Muscle of arm (tissue), 12 donors: Measurements from ENCODE around the gene ZNF526. TPM values are rescaled to one million over a fixed set of nuclear protein-coding genes. Genes with fewer than 3 reads are reported as not detected.

Source experiments
- DNase-seq: peaks from one replicate; pipeline ENCODE4 v3.0.0-alpha.2; 2013
- polyA plus RNA-seq, 12 donors: library from polyadenylated mRNA; unstranded; fragments of 120-200 nt; gene quantifications; one replicate each; pipeline ENCODE4 v1.2.1, GENCODE V29; 2013; ENCODE audit not compliant: insufficient read length in 12 of 12

ZNF526 gene
- polyA plus RNA-seq, 12 donors: 4.5 to 8.4 (median 6.8) TPM; not detected in 1

DNA sequence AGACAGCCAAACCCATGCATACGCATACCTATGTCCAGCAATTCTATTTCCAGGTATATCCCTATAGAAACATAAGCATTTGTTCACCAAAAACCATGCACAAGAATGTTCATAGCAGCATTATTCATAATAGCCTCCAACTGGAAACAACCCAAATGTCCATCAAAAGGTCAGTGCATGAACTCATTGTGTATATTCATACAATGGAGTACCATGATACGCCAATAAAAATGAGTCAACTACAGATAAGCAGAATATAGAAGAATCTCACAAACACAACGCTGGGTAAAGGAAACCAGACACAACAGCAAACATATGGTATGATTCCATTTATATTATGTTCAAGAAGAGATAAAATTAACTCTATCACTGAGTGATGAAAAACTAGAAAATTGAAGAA lies 26.4 kb upstream of the ZNF526 start:
- DNase-seq: no peak

DNA sequence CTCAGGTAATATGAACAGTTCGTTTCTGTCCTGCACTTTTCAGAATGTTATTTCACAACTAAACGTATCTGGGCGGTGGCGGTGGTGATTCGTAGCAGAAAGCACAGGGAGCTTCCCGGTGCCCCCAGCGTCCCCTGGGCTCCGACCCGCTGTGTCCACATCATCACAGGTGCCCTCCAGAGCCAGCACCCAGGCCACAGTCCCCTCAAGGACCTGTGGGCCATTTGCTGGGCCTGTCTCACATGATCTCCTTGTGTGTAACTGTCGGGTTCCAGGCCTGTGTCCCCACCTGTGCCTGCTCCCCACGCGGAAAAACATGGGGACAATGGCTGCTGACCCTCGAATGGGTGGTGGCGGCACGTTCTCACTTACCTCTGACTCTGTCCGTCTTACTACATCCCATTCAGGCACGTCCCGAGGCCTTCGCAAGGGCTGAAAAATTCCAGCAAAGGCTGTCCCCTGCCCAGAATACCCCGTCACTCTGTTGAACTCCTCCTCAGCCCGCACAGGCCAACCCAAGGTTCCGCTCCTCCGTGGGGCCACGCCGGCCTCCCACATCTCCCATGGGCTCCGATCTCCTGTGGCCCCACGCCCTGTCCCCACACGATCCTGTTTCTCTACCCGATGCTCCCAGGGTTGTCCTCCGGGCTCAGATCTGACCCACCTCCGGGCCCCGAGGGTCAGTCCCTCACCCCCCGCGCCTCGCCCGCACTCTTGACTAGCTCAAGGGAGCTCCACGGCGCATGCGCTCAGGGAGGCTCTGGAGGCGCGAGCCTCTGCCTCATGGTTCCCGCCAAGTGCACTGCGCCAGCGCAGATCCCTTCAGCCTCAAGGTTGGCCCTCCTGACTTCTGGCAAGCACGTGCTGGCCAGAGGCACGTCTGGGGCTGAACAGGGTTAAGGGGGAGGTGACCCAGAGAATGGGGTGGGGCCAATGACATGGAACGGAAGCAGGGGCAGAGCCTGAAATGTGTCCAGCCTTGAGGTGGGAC lies 23.8 kb upstream of the ZNF526 start:
- DNase-seq: no peak

DNA sequence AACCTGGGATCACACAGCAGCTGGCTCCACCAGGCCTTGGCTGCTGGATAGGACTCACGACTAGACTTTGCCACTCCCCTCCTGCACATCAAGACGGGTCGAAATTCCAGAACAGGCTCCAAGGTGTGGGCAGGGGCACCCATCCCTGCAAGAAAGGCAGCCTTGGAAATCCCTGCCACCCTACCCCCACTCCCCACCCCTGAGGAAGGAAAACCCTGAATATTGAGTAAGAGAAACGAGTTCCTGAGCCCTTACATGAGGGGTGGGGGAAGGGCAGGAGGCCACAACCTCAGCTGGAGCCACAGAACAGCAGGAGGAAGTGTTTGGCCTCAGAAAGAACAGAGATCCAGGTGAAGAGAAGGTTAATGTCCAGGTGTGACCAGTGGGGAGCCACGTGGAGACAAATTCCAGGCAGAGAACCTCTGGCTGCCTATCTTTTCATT lies 22.7 kb upstream of the ZNF526 start:
- no peak for DNase-seq

DNA sequence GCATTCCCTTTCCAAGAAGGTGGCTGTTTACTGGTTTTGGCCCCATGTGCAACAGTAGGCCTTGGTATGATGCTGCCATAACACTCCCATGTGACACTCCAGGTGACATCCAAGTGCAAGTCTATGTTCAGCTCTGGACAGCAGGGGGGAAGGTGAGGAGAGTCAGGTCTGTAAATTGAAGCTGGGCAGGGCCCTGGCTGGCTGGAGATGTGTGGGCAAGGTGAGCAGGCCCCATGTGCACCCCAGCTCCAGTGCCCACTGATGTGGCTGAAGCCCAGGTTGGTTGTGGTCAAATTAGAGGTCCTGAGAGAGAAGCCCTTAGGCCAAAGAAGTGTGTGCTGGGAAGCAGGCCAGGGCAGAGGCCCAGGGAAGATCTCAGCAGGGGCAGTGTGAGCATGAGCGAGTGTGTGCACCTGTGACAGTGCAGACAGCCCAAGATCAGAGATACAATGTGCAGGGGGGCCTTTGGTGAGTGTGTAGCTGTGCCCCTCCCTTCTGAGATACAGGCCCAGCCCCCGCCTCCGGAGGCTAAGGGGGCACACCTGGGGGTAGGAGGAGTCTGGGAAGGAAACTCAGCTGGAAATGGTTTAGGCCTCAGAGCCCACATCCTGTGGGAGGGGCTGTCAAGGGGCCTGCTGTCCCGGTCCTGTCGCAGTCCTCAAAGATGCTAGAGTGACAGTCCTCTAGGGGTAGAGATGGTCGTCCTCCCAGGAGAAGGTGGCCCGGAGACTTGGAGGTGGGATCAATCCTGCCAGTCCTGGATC lies 21.3 kb upstream of the ZNF526 start:
- DNase-seq: no peak

DNA sequence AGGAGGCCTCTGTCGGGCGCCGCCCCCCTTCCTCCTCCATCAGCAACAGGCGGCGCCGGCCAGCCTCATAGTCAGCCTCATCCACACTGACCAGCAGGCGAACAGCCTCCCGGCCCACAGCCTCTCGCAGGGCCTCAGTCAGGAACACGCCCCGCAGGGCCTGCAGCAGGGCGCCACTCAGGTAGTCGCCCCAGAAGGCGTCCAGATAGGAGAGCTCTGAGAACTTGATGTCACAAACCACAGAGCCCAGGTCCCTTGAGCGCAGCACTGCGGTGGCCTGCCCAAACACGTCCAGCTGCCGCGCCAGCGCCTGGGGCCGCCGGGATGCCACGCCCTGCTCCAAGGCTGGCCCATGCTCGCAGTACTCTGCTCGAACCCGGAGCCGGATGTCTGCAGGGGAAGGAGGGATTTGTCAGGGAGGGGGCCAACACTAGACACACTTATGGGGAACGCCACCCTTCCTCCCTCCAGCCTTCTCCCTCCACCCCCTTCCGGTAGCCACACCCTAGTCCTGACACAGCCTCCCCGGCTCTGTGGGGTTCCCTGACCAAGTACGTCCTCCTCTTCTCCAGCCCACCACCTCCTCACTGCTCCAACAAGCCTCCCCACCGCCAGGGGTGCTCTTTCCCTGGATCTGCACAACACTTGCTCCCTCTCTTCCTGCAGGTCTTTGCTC lies 20.5 kb upstream of the ZNF526 start:
- DNase-seq: no peak

DNA sequence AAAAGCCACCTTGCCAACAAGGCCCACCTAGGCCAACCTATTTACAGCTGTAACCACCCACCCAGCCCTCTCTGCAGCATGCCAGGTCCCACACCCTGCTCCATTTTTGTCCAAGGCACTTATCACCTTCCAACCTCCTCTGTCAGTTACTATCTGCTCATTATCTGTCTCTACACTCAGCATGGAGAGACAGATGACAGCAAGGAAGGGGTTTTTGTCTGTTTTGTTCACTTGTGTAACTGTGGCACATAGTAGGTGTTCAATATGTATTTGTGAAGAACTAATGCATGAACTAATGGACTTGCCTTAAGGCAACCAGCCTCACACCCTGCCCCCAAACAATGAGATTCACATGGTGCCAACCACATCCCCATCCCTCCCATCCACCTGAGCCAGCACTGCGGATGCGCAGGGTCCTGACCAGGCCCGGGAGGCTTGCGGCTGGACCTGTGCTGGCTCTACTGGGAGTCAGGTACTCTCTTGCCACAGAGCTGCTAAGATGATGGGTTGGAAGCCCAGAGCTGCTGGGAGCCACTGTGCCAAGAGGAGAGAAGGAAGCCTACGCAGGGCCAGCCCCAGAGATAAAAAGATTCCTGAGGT lies 19.9 kb upstream of the ZNF526 start:
- no peak for DNase-seq

DNA sequence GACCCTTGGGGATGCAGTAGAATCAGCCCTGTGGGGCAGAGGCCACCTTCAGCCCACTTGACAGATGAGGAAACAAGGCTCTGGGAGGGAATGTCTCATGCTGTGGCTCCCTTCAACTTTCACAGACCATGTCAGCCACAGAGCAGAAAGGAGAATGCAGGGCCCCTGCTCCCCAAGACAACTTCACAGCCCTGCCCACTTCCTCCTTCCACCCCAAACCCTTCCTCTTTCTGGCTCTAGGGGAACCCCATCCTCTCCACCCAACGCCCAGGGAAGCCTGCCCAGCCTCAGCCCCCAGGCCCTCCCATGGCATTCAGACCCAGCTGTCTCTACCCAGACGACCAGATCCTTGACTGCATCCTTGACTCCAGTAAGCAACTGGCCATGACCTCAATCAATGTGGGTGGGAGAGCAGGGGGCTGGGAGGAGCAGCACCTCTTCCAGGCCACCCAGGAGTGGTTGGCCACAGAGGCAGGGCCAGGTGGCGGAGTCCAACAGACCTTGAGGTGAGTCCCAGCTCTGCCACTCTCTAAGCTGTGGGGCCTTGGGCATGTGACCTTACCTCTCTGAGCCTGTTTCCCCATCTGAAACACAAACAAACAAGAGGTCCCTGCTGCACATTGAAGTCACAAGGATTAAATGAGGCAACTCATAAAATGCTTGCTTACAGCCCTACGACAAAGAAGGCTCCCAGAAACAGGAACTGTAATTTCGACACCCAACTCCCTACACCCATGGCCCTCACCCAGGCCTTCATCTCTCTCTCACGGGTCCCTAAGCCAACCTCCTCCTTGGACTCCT lies 18.4 kb upstream of the ZNF526 start:
- DNase-seq: no peak

DNA sequence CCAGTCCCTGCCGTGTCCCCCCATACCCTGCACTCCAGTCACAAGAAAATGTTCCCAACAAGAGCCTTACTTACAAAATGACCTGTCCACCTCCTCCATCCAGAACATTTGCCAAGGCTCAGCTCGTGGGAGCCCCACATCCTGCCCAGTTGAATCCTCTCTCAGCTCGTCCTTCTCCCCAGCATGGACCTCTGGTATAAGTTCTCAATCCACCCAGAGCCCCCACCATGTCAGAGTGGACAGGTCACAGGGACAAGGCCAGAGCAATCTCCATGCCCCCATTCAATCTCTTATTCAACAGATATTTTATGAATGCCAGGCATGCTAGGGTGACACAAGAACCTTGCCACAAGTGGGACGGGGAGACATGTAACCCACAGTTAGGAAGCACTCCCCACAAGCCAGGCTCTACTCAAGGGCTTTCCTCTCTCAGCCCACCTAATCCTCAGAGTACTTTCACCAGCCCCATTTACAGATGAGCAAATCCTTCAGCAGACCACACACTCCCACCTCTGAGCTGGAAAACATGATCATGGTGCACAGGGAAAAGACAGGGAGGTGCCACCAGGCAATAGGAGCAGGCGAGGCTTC lies 17.7 kb upstream of the ZNF526 start:
- DNase-seq: no peak

DNA sequence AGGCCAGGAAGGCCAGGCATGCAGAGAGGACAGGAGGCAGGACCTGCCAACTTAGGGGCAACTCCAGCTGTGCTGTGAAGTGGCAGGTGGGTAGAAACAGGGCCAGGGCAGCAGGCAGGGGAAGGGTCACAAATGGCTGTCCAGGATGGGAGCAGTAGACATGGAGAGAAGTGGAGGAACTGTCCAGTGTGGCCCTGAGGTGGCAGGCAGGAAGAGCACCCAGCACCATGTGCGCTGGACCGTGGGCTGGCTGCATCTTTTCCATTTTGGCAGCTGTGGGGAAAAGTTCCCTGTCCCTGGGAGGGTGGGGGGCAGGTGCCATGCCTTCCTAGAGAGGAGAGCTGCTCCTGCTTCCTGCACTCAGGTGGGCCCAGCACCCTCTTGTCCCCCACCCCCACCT lies 16.4 kb upstream of the ZNF526 start:
- DNase-seq: no peak

DNA sequence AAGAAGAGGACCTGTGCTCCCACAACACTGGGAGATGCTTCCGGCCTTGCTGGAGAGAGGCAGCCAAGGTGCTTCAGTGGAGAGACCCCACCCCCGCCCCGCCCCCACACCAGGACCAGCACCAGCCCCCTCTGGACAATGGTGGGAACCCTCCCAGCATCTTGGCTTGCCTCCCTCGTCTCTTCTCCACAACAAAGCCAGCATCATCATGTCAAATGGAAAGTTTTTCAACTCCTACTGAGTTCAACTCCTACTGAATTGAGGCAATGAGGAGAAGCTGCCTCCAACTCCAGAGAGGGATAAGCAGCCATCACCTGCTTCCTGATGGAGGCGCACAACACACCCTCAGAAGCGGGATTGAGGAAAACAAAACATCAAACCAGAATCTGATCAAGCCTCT lies 15.4 kb upstream of the ZNF526 start:
- no peak for DNase-seq

DNA sequence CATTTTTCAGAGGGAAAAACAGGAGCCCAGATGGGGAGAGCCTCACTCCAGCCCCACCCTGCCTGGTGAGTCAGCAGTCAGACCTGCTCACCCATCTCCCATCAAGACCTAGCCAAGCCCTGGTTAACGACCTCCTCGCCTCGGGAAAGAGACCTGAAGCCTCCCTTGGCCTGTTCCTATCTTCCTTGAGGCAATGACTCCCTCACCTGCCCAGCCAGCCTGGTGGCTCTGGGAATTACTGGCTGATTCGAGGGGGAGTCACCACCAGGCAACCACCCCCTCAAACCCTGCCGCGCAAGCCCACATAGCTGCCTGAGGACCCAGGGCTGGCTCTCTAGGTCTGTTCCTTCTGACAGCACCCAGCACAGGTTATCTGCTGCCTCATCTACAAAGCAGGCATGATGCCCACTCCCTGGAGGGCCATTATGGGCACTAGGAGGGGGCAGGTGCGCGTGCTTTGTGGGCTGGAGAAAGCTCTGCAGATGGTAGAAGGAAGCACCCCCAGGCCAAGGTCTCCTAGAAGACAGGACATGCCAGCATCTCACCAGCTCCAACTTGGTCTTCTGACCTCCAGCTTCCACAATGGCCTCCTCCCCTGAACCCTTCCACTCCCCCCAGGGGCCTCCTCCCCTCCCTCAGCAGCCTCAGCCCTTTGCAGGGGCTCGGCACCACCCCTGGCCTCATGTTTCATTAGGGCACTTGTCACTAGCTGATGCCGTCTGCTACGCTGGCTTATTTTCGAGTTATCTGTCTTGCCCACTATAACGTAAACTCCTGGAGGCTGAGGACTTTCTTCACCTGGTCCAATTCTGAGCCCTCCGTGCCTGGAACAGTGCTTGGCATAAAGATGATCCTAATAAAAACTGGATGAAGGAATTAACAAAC lies 13.0 kb upstream of the ZNF526 start:
- no peak for DNase-seq

DNA sequence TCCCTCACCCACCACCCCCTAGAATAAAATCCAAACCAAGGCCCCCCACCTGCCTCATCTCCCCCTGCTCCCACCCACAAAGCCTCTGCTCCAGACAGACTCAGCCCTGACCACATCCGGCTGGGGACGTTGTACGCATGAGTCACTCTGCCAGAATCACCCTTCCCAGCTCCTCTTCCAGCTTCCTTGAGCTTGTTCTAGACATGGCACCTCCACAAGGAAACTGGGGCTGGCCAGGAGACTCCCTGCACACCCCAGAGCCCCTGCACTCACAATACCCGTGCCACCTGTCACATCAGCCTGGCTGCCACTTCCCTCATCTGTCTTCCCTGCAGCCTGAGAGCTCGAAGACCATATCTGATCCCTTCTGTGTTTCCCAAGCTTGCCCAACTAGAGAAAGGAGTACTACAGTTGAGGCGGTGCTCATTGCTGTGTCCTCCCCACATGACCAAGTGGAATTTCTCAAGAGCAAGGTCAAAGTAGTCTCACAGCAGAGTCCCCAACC lies 12.3 kb upstream of the ZNF526 start:
- no peak for DNase-seq

DNA sequence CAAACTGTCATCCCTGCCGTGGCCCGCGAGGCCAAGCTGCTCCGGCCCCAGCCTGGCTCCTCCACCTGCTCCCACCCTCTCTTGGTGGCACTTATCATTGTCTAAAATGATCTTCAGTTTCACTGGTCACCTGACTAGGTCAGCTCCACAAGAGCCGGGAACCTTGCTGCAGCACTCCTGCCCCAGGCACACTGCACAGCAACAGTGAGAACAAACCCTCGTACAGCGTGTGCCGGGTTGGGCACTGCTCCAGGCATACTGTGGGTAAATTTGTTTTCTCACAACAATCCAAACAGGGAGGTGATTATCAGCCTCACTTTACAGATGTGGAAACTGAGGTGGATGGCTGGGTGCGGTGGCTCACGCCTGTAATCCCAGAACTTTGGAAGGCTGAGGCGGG lies 11.5 kb upstream of the ZNF526 start:
- DNase-seq: no peak

DNA sequence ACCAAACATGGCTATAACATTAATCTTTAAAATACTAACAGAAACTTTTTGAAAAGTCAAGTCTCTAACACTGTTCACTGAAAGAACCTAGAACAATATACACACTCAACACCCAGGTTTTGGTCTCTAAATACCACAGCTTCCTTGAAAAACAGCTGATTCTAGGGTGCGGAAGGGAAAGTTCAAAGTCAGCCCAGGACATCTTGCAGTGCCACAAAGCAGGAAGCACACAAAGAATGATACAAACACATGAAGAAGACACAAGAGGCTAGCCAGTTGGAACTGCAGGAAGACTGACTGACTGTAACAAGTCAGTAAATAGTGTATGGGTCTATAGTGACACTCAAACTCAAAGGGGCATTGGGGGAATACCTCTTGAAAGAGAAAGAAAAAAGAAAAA lies 7.2 kb upstream of the ZNF526 start:
- DNase-seq: no peak

DNA sequence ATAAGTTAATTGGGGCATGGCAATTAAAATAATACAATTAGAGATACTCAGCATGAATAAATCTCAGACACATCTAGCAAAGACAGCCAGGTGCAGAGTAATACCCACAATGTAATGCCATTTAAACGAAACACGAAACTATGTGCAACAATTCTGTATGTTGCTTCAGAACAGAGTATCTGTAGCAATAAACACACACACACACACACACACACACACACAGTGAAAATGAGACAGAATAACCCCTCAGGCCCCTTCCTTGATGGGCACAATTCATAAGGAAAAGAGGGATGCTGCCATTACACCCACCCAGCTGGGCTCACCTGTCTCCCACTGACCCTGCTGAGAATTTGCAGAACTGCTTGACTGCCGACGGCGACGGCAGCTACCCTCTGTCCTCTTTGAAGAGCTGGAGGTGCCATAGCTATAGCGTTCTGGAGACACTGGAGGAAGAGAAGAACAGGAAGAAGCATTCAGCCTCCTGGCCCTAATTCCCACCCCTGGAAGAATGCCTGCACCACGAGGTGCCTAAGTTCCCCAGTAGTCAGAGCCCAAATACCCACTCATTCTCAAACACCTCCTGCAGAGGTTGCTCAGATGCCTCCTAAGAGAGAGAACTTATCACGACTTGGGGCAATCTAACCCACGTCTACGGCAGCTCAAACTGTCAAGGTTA lies 5.2 kb upstream of the ZNF526 start:
- DNase-seq: no peak

DNA sequence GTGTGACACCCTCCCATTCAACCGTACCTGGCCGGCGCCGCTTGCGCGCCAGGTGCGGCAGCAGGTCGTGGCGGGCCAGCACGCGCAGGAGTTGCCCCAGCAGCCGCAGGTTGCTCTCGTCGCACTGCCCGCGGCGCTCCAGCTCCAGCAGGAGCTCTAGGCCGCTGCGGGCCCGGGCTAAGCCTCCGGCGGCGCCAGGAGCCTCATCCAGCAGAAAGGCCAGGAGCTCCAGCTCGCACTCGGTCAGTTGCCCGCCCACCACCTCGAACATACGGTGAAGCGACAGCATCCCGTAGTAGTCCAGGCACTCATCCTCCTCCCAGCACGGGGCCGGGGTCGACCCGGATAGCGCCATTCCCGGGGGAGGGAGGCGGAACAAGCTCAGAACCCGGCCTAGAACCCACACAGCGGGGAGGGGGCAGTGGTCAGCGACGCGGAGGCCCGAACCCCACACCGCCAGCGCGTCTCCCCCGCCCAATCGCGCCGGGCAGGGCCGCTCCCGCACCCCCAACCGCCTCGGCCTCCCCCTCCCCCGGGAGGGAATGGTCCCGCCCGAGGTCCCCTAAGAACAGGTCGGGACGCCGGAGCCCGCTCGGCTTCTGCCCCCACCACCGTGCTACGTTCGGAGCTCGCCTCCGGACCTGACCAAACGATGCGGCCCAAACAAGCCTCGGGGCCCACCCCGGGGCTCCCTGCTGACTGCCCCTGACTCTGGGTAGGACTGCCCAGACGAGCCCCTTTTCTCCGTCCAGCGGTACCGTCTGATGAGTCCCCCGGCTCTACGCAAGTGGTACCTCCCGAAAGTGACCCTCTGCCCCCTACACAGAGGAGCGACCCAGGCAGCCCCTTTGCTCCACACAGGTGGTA lies 3.2 kb upstream of the ZNF526 start:
- DNase-seq: peak; percentile 25
